Measurements from ENCODE around the gene SMG6.

GRCh38 chr17:2067608-2068024, 236.0 kb downstream of the SMG6 start:
- TF ChIP-seq, protein P1, sequence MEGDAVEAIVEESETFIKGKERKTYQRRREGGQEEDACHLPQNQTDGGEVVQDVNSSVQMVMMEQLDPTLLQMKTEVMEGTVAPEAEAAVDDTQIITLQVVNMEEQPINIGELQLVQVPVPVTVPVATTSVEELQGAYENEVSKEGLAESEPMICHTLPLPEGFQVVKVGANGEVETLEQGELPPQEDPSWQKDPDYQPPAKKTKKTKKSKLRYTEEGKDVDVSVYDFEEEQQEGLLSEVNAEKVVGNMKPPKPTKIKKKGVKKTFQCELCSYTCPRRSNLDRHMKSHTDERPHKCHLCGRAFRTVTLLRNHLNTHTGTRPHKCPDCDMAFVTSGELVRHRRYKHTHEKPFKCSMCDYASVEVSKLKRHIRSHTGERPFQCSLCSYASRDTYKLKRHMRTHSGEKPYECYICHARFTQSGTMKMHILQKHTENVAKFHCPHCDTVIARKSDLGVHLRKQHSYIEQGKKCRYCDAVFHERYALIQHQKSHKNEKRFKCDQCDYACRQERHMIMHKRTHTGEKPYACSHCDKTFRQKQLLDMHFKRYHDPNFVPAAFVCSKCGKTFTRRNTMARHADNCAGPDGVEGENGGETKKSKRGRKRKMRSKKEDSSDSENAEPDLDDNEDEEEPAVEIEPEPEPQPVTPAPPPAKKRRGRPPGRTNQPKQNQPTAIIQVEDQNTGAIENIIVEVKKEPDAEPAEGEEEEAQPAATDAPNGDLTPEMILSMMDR (IDR thresholded peaks at IDR 0.05; ENCODE audit: low read depth, low read length): no peak
- no peak for TF ChIP-seq EZH2phosphoT487 (IDR thresholded peaks at IDR 0.05; ENCODE audit: low read depth)
